K562 (cell line): ENCODE results near the gene TOMT. TPM values are rescaled to one million over a fixed set of nuclear protein-coding genes. Genes with fewer than 3 reads are reported as not detected.

Source experiments
- BACH1 ChIP-seq: fragments of 200-800 bp; sonication (Bioruptor generic); IDR thresholded peaks from 2 replicates; pipeline ENCODE4 v1.6.1; 2016; ENCODE audit warnings: missing genetic modification characterization, missing compliant biosample characterization
- CC2D1A ChIP-seq: fragments of 450-650 bp; IDR thresholded peaks from 2 replicates; pipeline ENCODE4 v1.6.1; 2017; ENCODE audit warnings: mild to moderate bottlenecking
- CHD1 ChIP-seq: fragments of 200-600 bp; sonication (generic); IDR thresholded peaks from one replicate; pipeline ENCODE4 v1.6.1; 2012; ENCODE audit warnings: mild to moderate bottlenecking, moderate library complexity, low read length, inconsistent platforms
- CREB3 ChIP-seq: fragments of 450-650 bp; conservative IDR thresholded peaks from 2 replicates; pipeline ENCODE4 v1.6.1; 2016; ENCODE audit warnings: missing genetic modification characterization, low read depth, mild to moderate bottlenecking, missing compliant biosample characterization, moderate library complexity
- CUX1 ChIP-seq: fragments of 200-800 bp; sonication (Bioruptor generic); IDR thresholded peaks from 2 replicates; pipeline ENCODE4 v1.6.1; 2016; ENCODE audit warnings: missing genetic modification characterization, missing compliant biosample characterization
- DDX20 ChIP-seq: fragments of 450-650 bp; IDR thresholded peaks from 2 replicates; pipeline ENCODE4 v1.6.1; 2016; ENCODE audit warnings: missing genetic modification characterization, low read depth, mild to moderate bottlenecking, missing compliant biosample characterization, moderate library complexity
- KDM2B ChIP-seq: fragments of 250-450 bp; sonication (Bioruptor Pico); IDR thresholded peaks from 2 replicates; pipeline ENCODE4 v1.8.0; 2021; ENCODE audit warnings: mild to moderate bottlenecking, moderate library complexity
- POLR2B ChIP-seq: fragments of 450-650 bp; IDR thresholded peaks from 2 replicates; pipeline ENCODE4 v1.6.1; 2018; ENCODE audit warnings: low read depth; ENCODE audit not compliant: partially characterized antibody
- RBM15 ChIP-seq: fragments of 200-400 bp; formaldehyde crosslinking; IDR thresholded peaks from 2 replicates; pipeline ENCODE4 v1.6.1; 2018; ENCODE audit warnings: mild to moderate bottlenecking, low read length, moderate library complexity; ENCODE audit not compliant: insufficient read depth
- SAFB2 ChIP-seq: fragments of 200-400 bp; formaldehyde crosslinking; IDR thresholded peaks from 2 replicates; pipeline ENCODE4 v1.6.1; 2018; ENCODE audit warnings: borderline replicate concordance, low read length, low read depth, moderate library complexity; ENCODE audit not compliant: severe bottlenecking
- SOX6 ChIP-seq: fragments of 450-650 bp; IDR thresholded peaks from 2 replicates; pipeline ENCODE4 v1.6.1; 2014; ENCODE audit warnings: mild to moderate bottlenecking
- TAF7 ChIP-seq: fragments of 450-650 bp; IDR thresholded peaks from 2 replicates; pipeline ENCODE4 v1.6.1; 2016; ENCODE audit warnings: missing genetic modification characterization, missing compliant biosample characterization
- TRIM28 ChIP-seq: fragments of 450-650 bp; IDR thresholded peaks from 2 replicates; pipeline ENCODE4 v1.6.1; 2017
- ZBTB8A ChIP-seq: fragments of 450-650 bp; IDR thresholded peaks from 2 replicates; pipeline ENCODE4 v1.6.1; 2018; ENCODE audit warnings: mild to moderate bottlenecking, moderate library complexity; ENCODE audit not compliant: partially characterized antibody
- ZEB2 ChIP-seq: fragments of 450-650 bp; IDR thresholded peaks from 2 replicates; pipeline ENCODE4 v1.6.1; 2016
- ZNF133 ChIP-seq: fragments of 250-450 bp; sonication (Bioruptor Pico); IDR thresholded peaks from 2 replicates; pipeline ENCODE4 v1.4.0; 2020; ENCODE audit warnings: mild to moderate bottlenecking
- ZNF146 ChIP-seq: IDR thresholded peaks from one replicate; pipeline ENCODE4 v1.6.1; 2018; ENCODE audit warnings: missing compliant biosample characterization; ENCODE audit not compliant: unreplicated experiment
- ZNF217 ChIP-seq: sonication (generic); formaldehyde crosslinking; IDR thresholded peaks from 2 replicates; pipeline ENCODE4 v1.8.0; 2022; ENCODE audit warnings: mild to moderate bottlenecking, missing genetic modification reagents
- ZNF639 ChIP-seq, 2 experiments: fragments of 200-800 bp in 1 of 2; sonication (Bioruptor generic) in 1 of 2; sonication (generic) in 1 of 2; formaldehyde crosslinking in 1 of 2; IDR thresholded peaks in 1 of 2; conservative IDR thresholded peaks in 1 of 2; 2 replicates each; pipeline versions ENCODE4 v1.5.0 to v1.6.1; 2016 to 2020; ENCODE audit warnings: missing compliant biosample characterization in 1 of 2, missing genetic modification characterization in 1 of 2, missing genetic modification reagents in 1 of 2
- polyA plus RNA-seq, 8 experiments: library from polyadenylated mRNA; depleted of rRNA in 4 of 8; stranded (reverse) in 5 of 8; unstranded in 3 of 8; fragments of >200 nt; fragmentation: Nextera tagmentation in 2 of 8; fragmentation: Illumina TruSeq in 1 of 8; extraction: Ambion mirVana in 2 of 8; extraction: Trizol in 1 of 8; gene quantifications; 2 replicates each; pipeline versions ENCODE4 v1.2.1 to v1.2.3, GENCODE V29; 2011 to 2014; ENCODE audit warnings: inconsistent platforms in 1 of 8, missing spikeins in 1 of 8
- total RNA-seq, 7 experiments: library from RNA; depleted of rRNA in 6 of 7; stranded (reverse); fragments of >200 nt in 6 of 7; fragmentation: Illumina TruSeq in 2 of 7; extraction: Trizol in 2 of 7; gene quantifications; 2 replicates each; pipeline versions ENCODE4 v1.2.1 to v1.2.3, GENCODE V29; 2011 to 2021; ENCODE audit warnings: low replicate concordance in 1 of 7

TOMT gene
- total and polyA plus RNA-seq, 9 of the 15 experiments (the other 6 are each of a cell fraction or from before 2014, with no cell fraction given), result not detected

GRCh38 chr11:72112978-72113808 lies 7.5 kb downstream of the TOMT start (continued):
- TF ChIP-seq ZNF217 (CRISPR knock-in tag) (no peak), SAFB2 (no peak), RBM15 (no peak), CREB3 (no peak), CHD1 (peak; percentile 54), ZNF133 (CRISPR knock-in tag) (no peak), TAF7 (tag) (no peak), SOX6 (0 out of 2 replicates have a peak, but pooled peaks have one; percentile 23), TRIM28 (no peak), ZEB2 (no peak), ZNF146 (CRISPR knock-in tag) (no peak), ZBTB8A (no peak), CUX1 (CRISPR knock-in tag) (no peak), POLR2B (no peak), BACH1 (tag) (peak; percentile 73; the same call in 1 of the 2 replicates), KDM2B (no peak), CC2D1A (no peak), ZNF639 (CRISPR knock-in tag; conservative IDR thresholded peaks at IDR 0.05 in 1 of 2, IDR thresholded peaks at IDR 0.05 in 1 of 2) (peak in 1 of 2 experiments; percentile 86; a peak in 2 of 4 replicates), DDX20 (no peak)
